ENCODE data around the gene IL17RD. TPM values are rescaled to one million over a fixed set of nuclear protein-coding genes. Genes with fewer than 3 reads are reported as not detected.

Gene IL17RD
- total RNA-seq, 1 donor from 2014 or later: 30.3 TPM

GRCh38 chr3:57184526-57184925, 19.4 kb upstream of the IL17RD start:
- Mint-ChIP-seq H3K27ac (no peak overlapping the region), H3K27me3 (ENCODE audit: low read depth) (peaks cover under 1% of the 10 kb centered on the region), H3K9me3 (no peaks in the 10 kb centered on the region), H3K4me3 (no peak overlapping the region), H3K4me1 (peaks cover 9% of the 10 kb centered on the region), H3K36me3 (no peaks in the 10 kb centered on the region)
- no peak for DNase-seq (ENCODE audit: low spot score in 2 of 2, unreplicated experiment in 2 of 2)
- no peak for TF ChIP-seq CTCF (IDR thresholded peaks at IDR 0.05; ENCODE audit: unreplicated experiment)

GRCh38 chr3:57179580-57180410, 14.6 kb upstream of the IL17RD start:
- Mint-ChIP-seq H3K36me3 (no peaks in the 10 kb centered on the region), H3K4me1 (peaks cover 8% of the 10 kb centered on the region), H3K27me3 (ENCODE audit: low read depth) (peaks cover 4% of the 10 kb centered on the region), H3K4me3 (no peak overlapping the region), H3K27ac (no peak overlapping the region), H3K9me3 (no peaks in the 10 kb centered on the region)
- DNase-seq (ENCODE audit: low spot score in 2 of 2, unreplicated experiment in 2 of 2): no peak
- no peak for TF ChIP-seq CTCF (IDR thresholded peaks at IDR 0.05; ENCODE audit: unreplicated experiment)

GRCh38 chr3:57176045-57176444, 10.9 kb upstream of the IL17RD start:
- H3K4me1 Mint-ChIP-seq: peaks cover 2% of the 10 kb centered on the region
- no peak for TF ChIP-seq CTCF (IDR thresholded peaks at IDR 0.05; ENCODE audit: unreplicated experiment)
- peaks cover 4% of the 10 kb centered on the region for H3K27me3 Mint-ChIP-seq (ENCODE audit: low read depth)
- no peak overlapping the region for H3K27ac Mint-ChIP-seq
- H3K4me3 Mint-ChIP-seq: no peak overlapping the region
- H3K9me3 Mint-ChIP-seq: no peaks in the 10 kb centered on the region
- no peak for DNase-seq (ENCODE audit: low spot score in 2 of 2, unreplicated experiment in 2 of 2)
- no peaks in the 10 kb centered on the region for H3K36me3 Mint-ChIP-seq

- H3K4me1 Mint-ChIP-seq: peaks cover 7% of the 10 kb centered on the region
- no peak overlapping the region for H3K27ac Mint-ChIP-seq
- H3K4me3 Mint-ChIP-seq: no peak overlapping the region
Observed at GRCh38 chr3:57173687-57174086, 8.5 kb upstream of the IL17RD start.

GRCh38 chr3:57170946-57171345, 5.8 kb upstream of the IL17RD start:
- H3K4me3 Mint-ChIP-seq: no peak overlapping the region
- H3K36me3 Mint-ChIP-seq: no peaks in the 10 kb centered on the region
- TF ChIP-seq CTCF (IDR thresholded peaks at IDR 0.05; ENCODE audit: unreplicated experiment): no peak
- no peak overlapping the region for H3K27ac Mint-ChIP-seq
- no peak for DNase-seq (ENCODE audit: low spot score in 2 of 2, unreplicated experiment in 2 of 2)
- no peaks in the 10 kb centered on the region for H3K27me3 Mint-ChIP-seq (ENCODE audit: low read depth)
- H3K4me1 Mint-ChIP-seq: peaks cover 7% of the 10 kb centered on the region
- no peaks in the 10 kb centered on the region for H3K9me3 Mint-ChIP-seq

More at GRCh38 chr3:57173687-57174086, 8.5 kb upstream of the IL17RD start:
- no peak for DNase-seq (ENCODE audit: low spot score in 2 of 2, unreplicated experiment in 2 of 2)
- Mint-ChIP-seq H3K9me3 (no peaks in the 10 kb centered on the region), H3K27me3 (ENCODE audit: low read depth) (no peaks in the 10 kb centered on the region), H3K36me3 (no peaks in the 10 kb centered on the region)
- TF ChIP-seq CTCF (IDR thresholded peaks at IDR 0.05; ENCODE audit: unreplicated experiment): no peak
